ENCODE data around the gene SETBP1.

GRCh38 chr18:44909191-44909719, 228.6 kb downstream of the SETBP1 start:
- TF ChIP-seq POLR2A (IDR thresholded peaks at IDR 0.05) (no peak), CTCF (IDR thresholded peaks at IDR 0.05) (no peak)

All from lower leg skin (tissue), 3 donors.